Muscle layer of duodenum (tissue), 2 donors: ENCODE results near the gene NKG7.
"Not testable (repeated sequence)": the region's sequence is repeated elsewhere in the genome, so short reads cannot be mapped to it uniquely, and the experiment has no call there.

ENCODE experiments used
- H3K27ac ChIP-seq: one replicate; pipeline ENCODE4 v1.7.0; 2013; ENCODE audit warnings: mild to moderate bottlenecking, low read length
- H3K27me3 ChIP-seq: one replicate; pipeline ENCODE4 v1.7.0; 2013; ENCODE audit warnings: low read depth, mild to moderate bottlenecking, control low read depth, low read length
- H3K36me3 ChIP-seq, 2 donors: one replicate each; pipeline ENCODE4 v1.7.0; 2013; ENCODE audit warnings: low read length in 2 of 2, control low read depth in 1 of 2, mild to moderate bottlenecking in 1 of 2; ENCODE audit not compliant: insufficient read depth in 2 of 2, control insufficient read depth in 1 of 2
- H3K4me1 ChIP-seq, 2 donors: one replicate each; pipeline ENCODE4 v1.7.0; 2013; ENCODE audit warnings: low read length in 2 of 2, mild to moderate bottlenecking in 2 of 2, control low read depth in 1 of 2, moderate library complexity in 1 of 2; ENCODE audit not compliant: insufficient read depth in 2 of 2, control insufficient read depth in 1 of 2
- H3K4me3 ChIP-seq, 2 donors: one replicate each; pipeline ENCODE4 v1.7.0; 2013; ENCODE audit warnings: low read length in 2 of 2, low read depth in 1 of 2, mild to moderate bottlenecking in 1 of 2
- H3K9me3 ChIP-seq, 2 donors: one replicate each; pipeline ENCODE4 v1.7.0; 2013; ENCODE audit warnings: low read length in 2 of 2, control low read depth in 1 of 2, mild to moderate bottlenecking in 1 of 2; ENCODE audit not compliant: control insufficient read depth in 1 of 2
- donor health status: healthy.

The NKG7 gene

GRCh38 chr19:51407511-51408131 is 35.2 kb upstream of the NKG7 start:
- Histone ChIP-seq H3K36me3 (no peaks in the 10 kb centered on the region), H3K27me3 (no peaks in the 10 kb centered on the region), H3K27ac (no peak overlapping the region), H3K4me1 (peaks cover 0 to 3% of the 10 kb centered on the region in 2 donors), H3K9me3 (peaks cover 0 to 6% of the 10 kb centered on the region in 2 donors), H3K4me3 (no peak overlapping the region)

- H3K36me3 ChIP-seq = no peaks in the 10 kb centered on the region
- peaks cover 7 to 11% of the 10 kb centered on the region in 2 donors for H3K9me3 ChIP-seq
- H3K27me3 ChIP-seq = no peaks in the 10 kb centered on the region
- no peak overlapping the region for H3K27ac ChIP-seq
- no peaks in the 10 kb centered on the region for H3K4me1 ChIP-seq
- H3K4me3 ChIP-seq = no peak overlapping the region
Observed at GRCh38 chr19:51402117-51402516, 29.7 kb upstream of the NKG7 start.

GRCh38 chr19:51399936-51400335 is 27.5 kb upstream of the NKG7 start:
- H3K27ac ChIP-seq, H3K4me3 ChIP-seq, H3K36me3 ChIP-seq, H3K27me3 ChIP-seq, H3K4me1 ChIP-seq: not testable (repeated sequence)
- H3K9me3 ChIP-seq = peaks cover 7 to 11% of the 10 kb centered on the region in 2 donors

GRCh38 chr19:51399231-51399630 is 26.8 kb upstream of the NKG7 start:
- H3K27me3 ChIP-seq = no peaks in the 10 kb centered on the region
- no peak overlapping the region for H3K4me3 ChIP-seq
- H3K36me3 ChIP-seq = no peaks in the 10 kb centered on the region
- H3K27ac ChIP-seq = no peak overlapping the region
- peaks cover 7 to 11% of the 10 kb centered on the region in 2 donors for H3K9me3 ChIP-seq
- H3K4me1 ChIP-seq = peaks cover 0 to 8% of the 10 kb centered on the region in 2 donors

- Histone ChIP-seq H3K9me3 (peaks cover 7 to 8% of the 10 kb centered on the region in 2 donors), H3K27me3 (no peaks in the 10 kb centered on the region), H3K4me1 (peaks cover 0 to 12% of the 10 kb centered on the region in 2 donors), H3K27ac (no peak overlapping the region), H3K4me3 (no peak overlapping the region), H3K36me3 (no peaks in the 10 kb centered on the region)
Observed at GRCh38 chr19:51398096-51398704, 25.7 kb upstream of the NKG7 start.

GRCh38 chr19:51397453-51397852 is 25.0 kb upstream of the NKG7 start:
- H3K36me3 ChIP-seq, H3K27ac ChIP-seq, H3K9me3 ChIP-seq, H3K27me3 ChIP-seq, H3K4me3 ChIP-seq: not testable (repeated sequence)
- H3K4me1 ChIP-seq = peaks cover 0 to 12% of the 10 kb centered on the region in 2 donors

- Histone ChIP-seq H3K4me3 (no peak overlapping the region), H3K9me3 (no peaks in the 10 kb centered on the region), H3K27ac (no peak overlapping the region), H3K4me1 (peaks cover 0 to 12% of the 10 kb centered on the region in 2 donors), H3K36me3 (no peaks in the 10 kb centered on the region), H3K27me3 (no peaks in the 10 kb centered on the region)
Observed at GRCh38 chr19:51396175-51396574, 23.7 kb upstream of the NKG7 start.

- H3K4me3 ChIP-seq = peak overlapping the region; percentile 70 to 71
- H3K36me3 ChIP-seq = no peaks in the 10 kb centered on the region
- no peaks in the 10 kb centered on the region for H3K9me3 ChIP-seq
- H3K27ac ChIP-seq = peak overlapping the region; percentile 77
- H3K27me3 ChIP-seq = no peaks in the 10 kb centered on the region
- peaks cover 0 to 12% of the 10 kb centered on the region in 2 donors for H3K4me1 ChIP-seq
Observed at GRCh38 chr19:51394050-51394836, 21.8 kb upstream of the NKG7 start.

GRCh38 chr19:51392701-51393100 is 20.2 kb upstream of the NKG7 start:
- Histone ChIP-seq H3K4me1 (peaks cover 0 to 12% of the 10 kb centered on the region in 2 donors), H3K27me3 (no peaks in the 10 kb centered on the region), H3K36me3 (no peaks in the 10 kb centered on the region), H3K4me3 (no peak overlapping the region), H3K9me3 (no peaks in the 10 kb centered on the region), H3K27ac (no peak overlapping the region)

- Histone ChIP-seq H3K36me3 (no peaks in the 10 kb centered on the region), H3K9me3 (no peaks in the 10 kb centered on the region), H3K4me3 (no peak overlapping the region), H3K27ac (no peak overlapping the region), H3K4me1 (peaks cover 0 to 12% of the 10 kb centered on the region in 2 donors), H3K27me3 (no peaks in the 10 kb centered on the region)
Observed at GRCh38 chr19:51391073-51391611, 18.7 kb upstream of the NKG7 start.

- no peak overlapping the region for H3K27ac ChIP-seq
- no peaks in the 10 kb centered on the region for H3K9me3 ChIP-seq
- H3K4me1 ChIP-seq = peaks cover 0 to 4% of the 10 kb centered on the region in 2 donors
- no peaks in the 10 kb centered on the region for H3K36me3 ChIP-seq
- no peak overlapping the region for H3K4me3 ChIP-seq
- H3K27me3 ChIP-seq = no peaks in the 10 kb centered on the region
Observed at GRCh38 chr19:51389143-51389542, 16.7 kb upstream of the NKG7 start.
